Nephron (organoid): Measurements from ENCODE around the gene CHAD.

ENCODE experiments used
- H3K27ac Mint-ChIP-seq, 3 experiments: 2 replicates each; pipeline ENCODE4 v1.8.0; 2020; ENCODE audit warnings: mixed read lengths in 3 of 3, mild to moderate bottlenecking in 2 of 3, moderate library complexity in 1 of 3
- H3K27me3 Mint-ChIP-seq: 2 replicates; pipeline ENCODE4 v1.8.0; 2021; ENCODE audit warnings: low read depth, mild to moderate bottlenecking, moderate library complexity, mixed read lengths
- H3K36me3 Mint-ChIP-seq: 2 replicates; pipeline ENCODE4 v1.8.0; 2020; ENCODE audit warnings: low read depth, mixed read lengths
- H3K4me1 Mint-ChIP-seq: 2 replicates; pipeline ENCODE4 v1.8.0; 2020; ENCODE audit warnings: mixed read lengths
- H3K4me3 Mint-ChIP-seq, 3 experiments: 2 replicates each; pipeline ENCODE4 v1.8.0; 2020; ENCODE audit warnings: mild to moderate bottlenecking in 3 of 3, mixed read lengths in 3 of 3, moderate library complexity in 2 of 3
- H3K9me3 Mint-ChIP-seq: 2 replicates; pipeline ENCODE4 v1.8.0; 2020; ENCODE audit warnings: mixed read lengths
- TF ChIP-seq, protein P1 (sequence below), 3 experiments: fragments of 200-600 bp; sonication (generic); IDR thresholded peaks; one replicate each; pipeline ENCODE4 v1.5.0; 2021; ENCODE audit warnings: antibody characterized with exemption in 3 of 3; ENCODE audit not compliant: unreplicated experiment in 3 of 3

The CHAD gene

DNA sequence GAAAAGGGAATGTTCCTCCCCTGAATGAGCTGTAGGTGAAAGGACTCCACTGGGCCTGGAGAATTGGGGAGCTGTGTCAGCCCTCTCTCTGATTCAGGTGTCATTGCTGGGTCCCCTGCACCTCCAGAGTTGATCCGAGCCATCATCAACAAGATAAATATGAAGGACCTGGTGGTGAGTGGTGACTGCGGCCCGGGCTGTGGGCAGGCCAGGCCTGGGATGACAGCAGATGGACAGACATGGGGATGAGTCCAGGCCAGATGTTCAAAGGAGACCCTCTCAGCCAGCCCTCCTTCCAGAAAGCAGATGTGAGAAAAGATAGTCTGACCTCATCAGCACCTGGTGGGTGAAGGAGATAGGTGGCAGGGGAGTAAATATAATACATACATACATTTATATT, 4.6 kb downstream of the CHAD start:
- TF ChIP-seq, protein P1, sequence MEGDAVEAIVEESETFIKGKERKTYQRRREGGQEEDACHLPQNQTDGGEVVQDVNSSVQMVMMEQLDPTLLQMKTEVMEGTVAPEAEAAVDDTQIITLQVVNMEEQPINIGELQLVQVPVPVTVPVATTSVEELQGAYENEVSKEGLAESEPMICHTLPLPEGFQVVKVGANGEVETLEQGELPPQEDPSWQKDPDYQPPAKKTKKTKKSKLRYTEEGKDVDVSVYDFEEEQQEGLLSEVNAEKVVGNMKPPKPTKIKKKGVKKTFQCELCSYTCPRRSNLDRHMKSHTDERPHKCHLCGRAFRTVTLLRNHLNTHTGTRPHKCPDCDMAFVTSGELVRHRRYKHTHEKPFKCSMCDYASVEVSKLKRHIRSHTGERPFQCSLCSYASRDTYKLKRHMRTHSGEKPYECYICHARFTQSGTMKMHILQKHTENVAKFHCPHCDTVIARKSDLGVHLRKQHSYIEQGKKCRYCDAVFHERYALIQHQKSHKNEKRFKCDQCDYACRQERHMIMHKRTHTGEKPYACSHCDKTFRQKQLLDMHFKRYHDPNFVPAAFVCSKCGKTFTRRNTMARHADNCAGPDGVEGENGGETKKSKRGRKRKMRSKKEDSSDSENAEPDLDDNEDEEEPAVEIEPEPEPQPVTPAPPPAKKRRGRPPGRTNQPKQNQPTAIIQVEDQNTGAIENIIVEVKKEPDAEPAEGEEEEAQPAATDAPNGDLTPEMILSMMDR (IDR thresholded peaks at IDR 0.05; ENCODE audit: unreplicated experiment in 3 of 3) = no peak
- no peak overlapping the region for H3K27ac Mint-ChIP-seq
- peaks cover 9% of the 10 kb centered on the region for H3K4me1 Mint-ChIP-seq
- peaks cover 33% of the 10 kb centered on the region for H3K27me3 Mint-ChIP-seq
- H3K4me3 Mint-ChIP-seq = no peak overlapping the region
- no peaks in the 10 kb centered on the region for H3K9me3 Mint-ChIP-seq
- peaks cover 8% of the 10 kb centered on the region for H3K36me3 Mint-ChIP-seq

- no peaks in the 10 kb centered on the region for H3K9me3 Mint-ChIP-seq
- H3K4me1 Mint-ChIP-seq = peaks cover under 1% of the 10 kb centered on the region
- no peak overlapping the region for H3K4me3 Mint-ChIP-seq
- TF ChIP-seq, protein P1 (IDR thresholded peaks at IDR 0.05; ENCODE audit: unreplicated experiment in 3 of 3) = no peak
- peaks cover 19% of the 10 kb centered on the region for H3K27me3 Mint-ChIP-seq
- peaks cover 8% of the 10 kb centered on the region for H3K36me3 Mint-ChIP-seq
- H3K27ac Mint-ChIP-seq = no peak overlapping the region
These were observed 6.2 kb downstream of the CHAD start for GRCh38 chr17:50462446-50462845.

DNA sequence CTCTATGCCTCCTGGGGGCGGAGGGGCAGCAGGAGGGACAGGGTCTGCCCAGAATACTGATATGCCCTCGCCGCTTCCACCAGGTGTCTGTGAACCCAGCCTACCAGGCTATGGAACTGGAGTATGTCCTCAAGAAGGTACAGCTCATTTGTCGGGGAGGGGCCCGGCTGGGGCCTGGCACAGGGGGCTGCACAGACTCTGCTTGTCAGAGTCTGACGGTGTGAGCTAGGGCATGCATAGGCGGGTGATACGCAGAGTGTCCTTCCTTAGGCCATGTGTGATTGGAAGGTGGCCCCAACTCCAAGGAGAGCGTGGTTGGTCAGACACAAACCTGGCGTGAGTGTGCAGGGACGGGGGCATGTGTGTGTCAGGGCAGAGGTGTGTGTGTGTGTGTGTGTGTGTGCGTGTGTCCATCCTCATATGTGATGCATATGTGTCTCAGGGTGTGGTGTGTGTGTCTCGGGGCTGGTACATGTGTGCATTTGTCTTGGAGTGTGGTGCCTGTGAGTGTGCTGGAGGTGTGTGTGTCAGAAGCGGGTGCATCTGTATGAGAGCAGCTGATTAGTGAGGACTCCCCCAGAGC, 7.0 kb downstream of the CHAD start:
- H3K27me3 Mint-ChIP-seq = peaks cover 11% of the 10 kb centered on the region

GRCh38 chr17:50460831-50461526, 7.7 kb downstream of the CHAD start:
- Mint-ChIP-seq H3K36me3 (peaks cover 8% of the 10 kb centered on the region), H3K27me3 (peaks cover 5% of the 10 kb centered on the region), H3K4me1 (no peaks in the 10 kb centered on the region), H3K27ac (no peak overlapping the region), H3K4me3 (no peak overlapping the region), H3K9me3 (no peaks in the 10 kb centered on the region)
- TF ChIP-seq, protein P1 (IDR thresholded peaks at IDR 0.05; ENCODE audit: unreplicated experiment in 3 of 3) = no peak

More for the DNA sequence above, 7.0 kb downstream of the CHAD start:
- no peak overlapping the region for H3K27ac Mint-ChIP-seq
- TF ChIP-seq, protein P1 (IDR thresholded peaks at IDR 0.05; ENCODE audit: unreplicated experiment in 3 of 3) = no peak
- no peaks in the 10 kb centered on the region for H3K4me1 Mint-ChIP-seq
- H3K9me3 Mint-ChIP-seq = no peaks in the 10 kb centered on the region
- peaks cover 8% of the 10 kb centered on the region for H3K36me3 Mint-ChIP-seq
- H3K4me3 Mint-ChIP-seq = no peak overlapping the region

- Mint-ChIP-seq H3K27ac (no peak overlapping the region), H3K9me3 (no peaks in the 10 kb centered on the region), H3K36me3 (peaks cover 3% of the 10 kb centered on the region), H3K27me3 (peaks cover under 1% of the 10 kb centered on the region), H3K4me1 (no peaks in the 10 kb centered on the region), H3K4me3 (no peak overlapping the region)
- TF ChIP-seq, protein P1 (IDR thresholded peaks at IDR 0.05; ENCODE audit: unreplicated experiment in 3 of 3) = no peak
These were observed 8.9 kb downstream of the CHAD start for GRCh38 chr17:50459756-50460155.
